Measurements from ENCODE around the gene OCA2.

OCA2 gene

GRCh38 chr15:27933562-27933961 lies 165.6 kb downstream of the OCA2 start:
- no peak for DNase-seq

GRCh38 chr15:27932600-27932999 lies 166.5 kb downstream of the OCA2 start:
- no peak for DNase-seq

GRCh38 chr15:27928386-27928785 lies 170.7 kb downstream of the OCA2 start:
- DNase-seq: no peak

- no peak for DNase-seq
These were observed 186.8 kb downstream of the OCA2 start for GRCh38 chr15:27912283-27912682.

GRCh38 chr15:27906802-27907201 lies 192.3 kb downstream of the OCA2 start:
- DNase-seq: no peak

- DNase-seq: no peak
These were observed 195.7 kb downstream of the OCA2 start for GRCh38 chr15:27903405-27903804.

- DNase-seq: no peak
These were observed 196.3 kb downstream of the OCA2 start for GRCh38 chr15:27902680-27903385.

- no peak for DNase-seq
These were observed 199.4 kb downstream of the OCA2 start for GRCh38 chr15:27899583-27900285.

- DNase-seq: no peak
These were observed 201.6 kb downstream of the OCA2 start for GRCh38 chr15:27897481-27897880.

GRCh38 chr15:27894645-27895044 lies 204.5 kb downstream of the OCA2 start:
- DNase-seq: no peak

GRCh38 chr15:27889258-27889657 lies 209.9 kb downstream of the OCA2 start:
- no peak for DNase-seq

- DNase-seq: no peak
These were observed 213.9 kb downstream of the OCA2 start for GRCh38 chr15:27885201-27885600.

- DNase-seq: no peak
These were observed 214.4 kb downstream of the OCA2 start for GRCh38 chr15:27884726-27885125.

GRCh38 chr15:27878841-27879240 lies 220.3 kb downstream of the OCA2 start:
- no peak for DNase-seq

- DNase-seq: no peak
These were observed 225.3 kb downstream of the OCA2 start for GRCh38 chr15:27873828-27874227.

- DNase-seq: no peak
These were observed 226.1 kb downstream of the OCA2 start for GRCh38 chr15:27873039-27873438.

GRCh38 chr15:27872355-27872754 lies 226.8 kb downstream of the OCA2 start:
- DNase-seq: no peak

GRCh38 chr15:27871902-27872260 lies 227.2 kb downstream of the OCA2 start:
- DNase-seq: no peak

- no peak for DNase-seq
These were observed 227.8 kb downstream of the OCA2 start for GRCh38 chr15:27871078-27871901.

GRCh38 chr15:27870320-27870719 lies 228.8 kb downstream of the OCA2 start:
- DNase-seq: no peak

- no peak for DNase-seq
These were observed 229.3 kb downstream of the OCA2 start for GRCh38 chr15:27869697-27870281.

- DNase-seq: no peak
These were observed 230.2 kb downstream of the OCA2 start for GRCh38 chr15:27868828-27869404.

- DNase-seq: no peak
These were observed 231.3 kb downstream of the OCA2 start for GRCh38 chr15:27867861-27868260.
